Lung (tissue), 12 donors: Measurements from ENCODE around the gene INF2. TPM values are rescaled to one million over a fixed set of nuclear protein-coding genes. Genes with fewer than 3 reads are reported as not detected.

Source experiments
- ATAC-seq: fragments of 200-7000 bp; cut with Tn5 transposase; one replicate; pipeline ENCODE4 v1.9.1; 2020; ENCODE audit warnings: moderate number of reproducible peaks; ENCODE audit not compliant: insufficient read depth, low FRiP score
- DNase-seq, 3 donors: peaks; one replicate each; pipeline ENCODE4 v3.0.0-alpha.2; 2013 to 2017
- H3K27ac ChIP-seq, 2 donors: one replicate each; pipeline ENCODE4 v1.5.1; 2013; ENCODE audit warnings: mild to moderate bottlenecking in 2 of 2, moderate library complexity in 2 of 2, control low read depth in 1 of 2, inconsistent platforms in 1 of 2, low read depth in 1 of 2, low read length in 1 of 2
- H3K27me3 ChIP-seq, 3 donors: one replicate each; pipeline ENCODE4 v1.5.1; 2013; ENCODE audit warnings: low read length in 2 of 3; ENCODE audit not compliant: control insufficient read depth in 3 of 3, insufficient read depth in 3 of 3
- H3K36me3 ChIP-seq, 4 donors: one replicate each; pipeline ENCODE4 v1.5.1; 2013; ENCODE audit warnings: low read length in 4 of 4, mild to moderate bottlenecking in 1 of 4, moderate library complexity in 1 of 4; ENCODE audit not compliant: control insufficient read depth in 4 of 4, insufficient read depth in 4 of 4
- H3K4me1 ChIP-seq, 5 donors: one replicate each; pipeline ENCODE4 v1.5.1; 2013; ENCODE audit warnings: low read length in 5 of 5, mild to moderate bottlenecking in 2 of 5, moderate library complexity in 1 of 5; ENCODE audit not compliant: control insufficient read depth in 5 of 5, insufficient read depth in 5 of 5
- H3K4me3 ChIP-seq: one replicate; pipeline ENCODE4 v1.5.1; 2013; ENCODE audit warnings: mild to moderate bottlenecking, control low read depth, moderate library complexity
- H3K9ac ChIP-seq, 2 donors: one replicate each; pipeline ENCODE4 v1.5.1; 2013; ENCODE audit warnings: low read length in 2 of 2, control low read depth in 1 of 2; ENCODE audit not compliant: insufficient read depth in 1 of 2
- H3K9me3 ChIP-seq, 4 donors: one replicate each; pipeline ENCODE4 v1.5.1; 2013; ENCODE audit warnings: low read length in 3 of 4, mild to moderate bottlenecking in 1 of 4, moderate library complexity in 1 of 4; ENCODE audit not compliant: control insufficient read depth in 4 of 4, insufficient read depth in 3 of 4
- CTCF ChIP-seq: IDR thresholded peaks from 2 replicates; pipeline ENCODE4 v1.5.1; 2012; ENCODE audit warnings: mild to moderate bottlenecking; ENCODE audit errors: control extremely low read depth, extremely low read depth
- WGBS, 2 donors: extraction: QIAGEN DNeasy Blood & Tissue Kit; methylation state at CpG; one replicate each; pipeline ENCODE4 v1.1.7; 2013; 5-methylcytosine and 5-hydroxymethylcytosine counted together
- polyA plus RNA-seq, 2 donors: library from polyadenylated mRNA; stranded (reverse); fragments of 200-250 nt; gene quantifications; one replicate each; pipeline ENCODE4 v1.2.1, GENCODE V29; 2013
- total RNA-seq, 2 donors: library from RNA; depleted of rRNA in 1 of 2; stranded (reverse); fragments of >200 nt in 1 of 2; gene quantifications; one replicate each; pipeline ENCODE4 v1.2.1, GENCODE V29; 2014 to 2021
- donor health status: control.
- donor health status: control.
- donor health status: Bipolar disorder and iron deficiency.
- donor health status: healthy.
- donor health status: DM: yes; HTN: yes; CAD: no.

Gene INF2
- total and polyA plus RNA-seq, 4 donors: 46.1 to 119 (median 78.4) TPM

- TF ChIP-seq CTCF: no peak
- no peak for ATAC-seq
- whole genome bisulfite sequencing, 2 donors: 83 to 100% methylated on average over 4 of the region's 4 CpGs
These were observed 13.3 kb downstream of the INF2 start for GRCh38 chr14:104702673-104703072.

GRCh38 chr14:104703269-104703668, 13.9 kb downstream of the INF2 start:
- no peak for ATAC-seq
- no peak overlapping the region for H3K9ac ChIP-seq

More at GRCh38 chr14:104702673-104703072, 13.3 kb downstream of the INF2 start:
- Histone ChIP-seq H3K4me3 (no peak overlapping the region), H3K4me1 (peaks cover 2 to 37% (median 10%) of the 10 kb centered on the region in 5 donors), H3K36me3 (peaks cover 0 to 49% (median 12%) of the 10 kb centered on the region in 4 donors), H3K9me3 (no peaks in the 10 kb centered on the region), H3K27ac (no peak overlapping the region), H3K27me3 (no peaks in the 10 kb centered on the region), H3K9ac (no peak overlapping the region)
- DNase-seq: no peak

GRCh38 chr14:104704252-104704651, 14.8 kb downstream of the INF2 start:
- ATAC-seq (no peak), DNase-seq (no peak)
- no peak overlapping the region for H3K4me3 ChIP-seq
- peaks cover 0 to 52% (median 12%) of the 10 kb centered on the region in 4 donors for H3K36me3 ChIP-seq
- WGBS, 2 donors: 96 to 98% methylated on average over 22 of the region's 22 CpGs
- H3K27me3 ChIP-seq: no peaks in the 10 kb centered on the region
- H3K9ac ChIP-seq: no peak overlapping the region
- H3K9me3 ChIP-seq: no peaks in the 10 kb centered on the region
- peaks cover 0 to 21% (median under 1%) of the 10 kb centered on the region in 5 donors for H3K4me1 ChIP-seq
- H3K27ac ChIP-seq: no peak overlapping the region
- TF ChIP-seq CTCF: no peak

More at GRCh38 chr14:104703269-104703668, 13.9 kb downstream of the INF2 start:
- peaks cover 0 to 49% (median 12%) of the 10 kb centered on the region in 4 donors for H3K36me3 ChIP-seq
- H3K4me1 ChIP-seq: peaks cover 2 to 31% (median 10%) of the 10 kb centered on the region in 5 donors
- H3K9me3 ChIP-seq: no peaks in the 10 kb centered on the region
- TF ChIP-seq CTCF: no peak
- no peaks in the 10 kb centered on the region for H3K27me3 ChIP-seq
- H3K4me3 ChIP-seq: no peak overlapping the region
- 93 to 95% methylated on average over 28 of the region's 28 CpGs for WGBS, 2 donors
- no peak for DNase-seq
- no peak overlapping the region for H3K27ac ChIP-seq
